Naive thymus-derived CD4-positive, alpha-beta T cell (primary cell): ENCODE results near the gene DCAF5. TPM values are rescaled to one million over a fixed set of nuclear protein-coding genes. Genes with fewer than 3 reads are reported as not detected.
"Not testable (repeated sequence)": the region's sequence is repeated elsewhere in the genome, so short reads cannot be mapped to it uniquely, and the experiment has no call there.

ENCODE experiments used
- ATAC-seq: fragments of 150-1000 bp; cut with Tn5 transposase; 2 replicates; pipeline ENCODE4 v1.10.0; 2021; ENCODE audit warnings: mild to moderate bottlenecking, moderate library complexity
- CTCF ChIA-PET: fragments of 350-600 bp; sonication (Branson Sonifier 250); formaldehyde crosslinking; loops from one replicate; lab custom pipeline; 2021; ENCODE audit warnings: antibody characterized with exemption; lab: Charles Lee
- POLR2A ChIA-PET: fragments of 350-600 bp; sonication (Branson Sonifier 250); formaldehyde crosslinking; loops from one replicate; lab custom pipeline; 2021; ENCODE audit warnings: antibody characterized with exemption, inconsistent platforms; lab: Charles Lee
- DNase-seq, 9 donors: peaks; one replicate each; pipeline versions ENCODE4 v3.0.0 to v3.0.0-alpha.2; 2020 to 2022; ENCODE audit warnings: mixed read lengths in 1 of 9
- H3K27ac ChIP-seq: one replicate; pipeline ENCODE4 v1.7.0; 2013; ENCODE audit warnings: mild to moderate bottlenecking, low read depth, low read length, moderate library complexity
- H3K27me3 ChIP-seq, 2 donors: one replicate each; pipeline ENCODE4 v1.7.0; 2013; ENCODE audit warnings: low read length in 2 of 2, mild to moderate bottlenecking in 2 of 2, moderate library complexity in 2 of 2; ENCODE audit not compliant: control insufficient read depth in 2 of 2, insufficient read depth in 2 of 2
- H3K36me3 ChIP-seq, 3 experiments: 1 replicate in 2 of 3; 2 replicates in 1 of 3; pipeline ENCODE4 v1.7.0; 2013; ENCODE audit warnings: low read length in 3 of 3, mild to moderate bottlenecking in 3 of 3, moderate library complexity in 1 of 3; ENCODE audit not compliant: insufficient read depth in 3 of 3, control insufficient read depth in 2 of 3
- H3K4me1 ChIP-seq, 2 donors: one replicate each; pipeline ENCODE4 v1.7.0; 2013; ENCODE audit warnings: low read length in 2 of 2, mild to moderate bottlenecking in 2 of 2, moderate library complexity in 1 of 2; ENCODE audit not compliant: control insufficient read depth in 2 of 2, insufficient read depth in 2 of 2
- H3K4me3 ChIP-seq: 2 replicates; pipeline ENCODE4 v1.7.0; 2013; ENCODE audit warnings: mild to moderate bottlenecking, low read length
- H3K9me3 ChIP-seq, 3 experiments: 1 replicate in 2 of 3; 2 replicates in 1 of 3; pipeline ENCODE4 v1.7.0; 2013; ENCODE audit warnings: low read length in 3 of 3; ENCODE audit not compliant: control insufficient read depth in 2 of 3
- H3K27ac Mint-ChIP-seq, 9 donors: one replicate each; pipeline ENCODE4 v1.8.0; 2020 to 2022; ENCODE audit warnings: mixed read lengths in 9 of 9, mild to moderate bottlenecking in 8 of 9, moderate library complexity in 5 of 9, inconsistent platforms in 2 of 9
- H3K27me3 Mint-ChIP-seq, 5 donors: one replicate each; pipeline ENCODE4 v1.8.0; 2021 to 2022; ENCODE audit warnings: mixed read lengths in 5 of 5, mild to moderate bottlenecking in 1 of 5
- H3K36me3 Mint-ChIP-seq, 5 donors: one replicate each; pipeline ENCODE4 v1.8.0; 2020 to 2022; ENCODE audit warnings: mixed read lengths in 5 of 5, mild to moderate bottlenecking in 3 of 5, inconsistent platforms in 1 of 5
- H3K4me1 Mint-ChIP-seq, 7 donors: one replicate each; pipeline ENCODE4 v1.8.0; 2020 to 2022; ENCODE audit warnings: mixed read lengths in 7 of 7, mild to moderate bottlenecking in 3 of 7, inconsistent platforms in 1 of 7
- H3K4me3 Mint-ChIP-seq, 10 donors: one replicate each; pipeline ENCODE4 v1.8.0; 2020 to 2022; ENCODE audit warnings: mild to moderate bottlenecking in 10 of 10, mixed read lengths in 10 of 10, moderate library complexity in 6 of 10, inconsistent platforms in 2 of 10
- H3K9me3 Mint-ChIP-seq, 11 donors: one replicate each; pipeline ENCODE4 v1.8.0; 2020 to 2022; ENCODE audit warnings: mixed read lengths in 11 of 11, mild to moderate bottlenecking in 4 of 11, inconsistent platforms in 1 of 11, moderate library complexity in 1 of 11
- intact Hi-C, 2 donors: fragments of 100-400 bp; cut with micrococcal nuclease; formaldehyde crosslinking; loops; one replicate each; pipeline ENCODE4 v1.15.1; 2023
- polyA plus RNA-seq, 2 donors: library from polyadenylated mRNA; unstranded; fragments of 300-500 nt; fragmentation: Illumina TruSeq; gene quantifications; one replicate each; pipeline ENCODE4 v1.2.3, GENCODE V29; 2021
- total RNA-seq, 6 experiments: library from RNA in 5 of 6; stranded (reverse) in 5 of 6; gene quantifications; 1 replicate in 5 of 6; 2 replicates in 1 of 6; pipeline ENCODE4 v1.2.3 and lab custom pipeline; 2021 to 2026

DCAF5 gene
- total and polyA plus RNA-seq, 7 experiments from 2014 or later = 43.0 to 89.2 (median 70.4) TPM

DNA sequence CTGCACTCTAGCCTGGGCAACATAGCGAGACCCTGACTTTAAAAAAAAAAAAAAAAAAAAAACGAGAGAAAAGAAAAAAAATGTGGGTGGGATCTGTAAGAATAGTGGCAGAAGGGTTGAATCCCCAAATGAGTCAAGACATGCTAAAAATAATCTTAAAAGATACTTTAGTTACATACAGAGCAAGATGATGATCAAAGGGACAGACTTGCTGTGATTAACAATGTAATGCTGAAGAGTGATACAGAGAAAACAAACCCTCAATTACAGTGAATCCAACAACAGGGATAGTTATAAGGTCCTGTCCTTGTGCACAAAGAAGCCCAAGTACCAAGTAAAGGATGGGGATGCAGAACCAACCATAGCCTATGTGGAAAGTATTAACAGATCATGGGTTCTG is 80.3 kb downstream of the DCAF5 start:
- Mint-ChIP-seq H3K27me3 (no peaks in the 10 kb centered on the region), H3K36me3 (peaks cover 6 to 59% (median 22%) of the 10 kb centered on the region in 5 donors), H3K4me3 (no peak overlapping the region), H3K9me3 (no peaks in the 10 kb centered on the region), H3K4me1 (peaks cover 0 to 25% (median 2%) of the 10 kb centered on the region in 7 donors), H3K27ac (peak overlapping the region in 2 of 9 donors; percentile 11 to 15)
- CTCF ChIA-PET = no interaction called here
- Histone ChIP-seq H3K4me3 (no peak overlapping the region), H3K27me3 (no peaks in the 10 kb centered on the region), H3K27ac (no peak overlapping the region), H3K9me3 (no peaks in the 10 kb centered on the region), H3K4me1 (no peaks in the 10 kb centered on the region), H3K36me3 (peaks cover 0 to 66% (median 6%) of the 10 kb centered on the region in 3 experiments)
- no peak for ATAC-seq
- intact Hi-C loops = no loop called here
- no peak for DNase-seq
- POLR2A ChIA-PET = no interaction called here

GRCh38 chr14:69068744-69069421 is 84.0 kb downstream of the DCAF5 start:
- Histone ChIP-seq H3K4me3 (no peak overlapping the region), H3K27ac (no peak overlapping the region), H3K36me3 (peaks cover 0 to 54% (median 6%) of the 10 kb centered on the region in 3 experiments), H3K27me3 (no peaks in the 10 kb centered on the region), H3K9me3 (no peaks in the 10 kb centered on the region), H3K4me1 (no peaks in the 10 kb centered on the region)
- ChIA-PET CTCF (interaction anchor here (0.7 kb wide), 1 partner anchor 40 kb away, joined by 3 read pairs; no protein-coding TSS in a partner anchor), POLR2A (interaction anchor here (1.5 kb wide), 1 partner anchor 12 kb away, joined by 3 read pairs; no protein-coding TSS in a partner anchor)
- Mint-ChIP-seq H3K4me1 (peaks cover 0 to 17% (median 0%) of the 10 kb centered on the region in 7 donors), H3K4me3 (no peak overlapping the region), H3K36me3 (peaks cover 0 to 49% (median 13%) of the 10 kb centered on the region in 5 donors), H3K27me3 (no peaks in the 10 kb centered on the region), H3K9me3 (no peaks in the 10 kb centered on the region), H3K27ac (peak overlapping the region in 1 of 9 donors; percentile 36)
- DNase-seq = no peak
- ATAC-seq = no peak
- intact Hi-C loops = no loop called here

- Mint-ChIP-seq H3K4me3 (no peak overlapping the region), H3K4me1 (peaks cover 0 to 16% (median 0%) of the 10 kb centered on the region in 7 donors), H3K36me3 (peaks cover 4 to 51% (median 17%) of the 10 kb centered on the region in 5 donors), H3K27ac (peak overlapping the region in 5 of 9 donors; percentile 31 to 73 (median 61)), H3K9me3 (no peaks in the 10 kb centered on the region), H3K27me3 (no peaks in the 10 kb centered on the region)
- DNase-seq = no peak
- Histone ChIP-seq H3K4me1 (no peaks in the 10 kb centered on the region), H3K4me3 (no peak overlapping the region), H3K9me3 (no peaks in the 10 kb centered on the region), H3K36me3 (peaks cover 0 to 50% (median 6%) of the 10 kb centered on the region in 3 experiments), H3K27ac (no peak overlapping the region), H3K27me3 (no peaks in the 10 kb centered on the region)
- intact Hi-C loops = no loop called here
- POLR2A ChIA-PET = no interaction called here
- CTCF ChIA-PET = interaction anchor here (0.7 to 1.2 kb wide), 4 partner anchors 11 to 155 kb away, joined by 3 read pairs; no protein-coding TSS in a partner anchor
- ATAC-seq = no peak
Observed at GRCh38 chr14:69066396-69067171, 86.3 kb downstream of the DCAF5 start.

GRCh38 chr14:69065934-69066333 is 87.0 kb downstream of the DCAF5 start:
- Mint-ChIP-seq H3K4me1 (peaks cover 0 to 16% (median 0%) of the 10 kb centered on the region in 7 donors), H3K36me3 (peaks cover 4 to 50% (median 17%) of the 10 kb centered on the region in 5 donors), H3K27ac (peak overlapping the region in 3 of 9 donors; percentile 31 to 65 (median 46))
- H3K4me3 Mint-ChIP-seq, intact Hi-C loops, DNase-seq, H3K4me3 ChIP-seq, H3K27me3 ChIP-seq, H3K9me3 ChIP-seq, H3K27me3 Mint-ChIP-seq, H3K27ac ChIP-seq, H3K4me1 ChIP-seq, ATAC-seq, POLR2A ChIA-PET, H3K9me3 Mint-ChIP-seq: not testable (repeated sequence)
- CTCF ChIA-PET = interaction anchor here (0.8 to 1.2 kb wide), 3 partner anchors 25 to 155 kb away, joined by 3 read pairs; no protein-coding TSS in a partner anchor
- H3K36me3 ChIP-seq = peaks cover 0 to 51% (median 12%) of the 10 kb centered on the region in 3 experiments

- no peaks in the 10 kb centered on the region for H3K4me1 ChIP-seq
- Mint-ChIP-seq H3K27me3 (no peaks in the 10 kb centered on the region), H3K36me3 (peaks cover 8 to 53% (median 22%) of the 10 kb centered on the region in 5 donors), H3K27ac (peak overlapping the region in 2 of 9 donors; percentile 14 to 28), H3K4me3 (no peak overlapping the region), H3K4me1 (peaks cover 0 to 10% (median 3%) of the 10 kb centered on the region in 7 donors), H3K9me3 (no peaks in the 10 kb centered on the region)
- ChIA-PET CTCF (interaction anchor here (0.6 to 0.8 kb wide), 3 partner anchors 28 to 1311 kb away, joined by 3 to 4 read pairs (median 3); no protein-coding TSS in a partner anchor), POLR2A (interaction anchor here (0.8 kb wide), 1 partner anchor 140 kb away, joined by 4 read pairs; no protein-coding TSS in a partner anchor)
- ATAC-seq (no peak), DNase-seq (no peak)
- no peaks in the 10 kb centered on the region for H3K27me3 ChIP-seq
- no peak overlapping the region for H3K27ac ChIP-seq
- no peaks in the 10 kb centered on the region for H3K9me3 ChIP-seq
- intact Hi-C loops = no loop called here
- H3K36me3 ChIP-seq = peaks cover 0 to 57% (median 12%) of the 10 kb centered on the region in 3 experiments
- no peak overlapping the region for H3K4me3 ChIP-seq
Observed at GRCh38 chr14:69064596-69064995, 88.3 kb downstream of the DCAF5 start.
